H9 (cell line): Measurements from ENCODE around the gene REV1. TPM values are rescaled to one million over a fixed set of nuclear protein-coding genes. Genes with fewer than 3 reads are reported as not detected.

Source experiments
- DNase-seq: peaks from one replicate; pipeline ENCODE4 v3.0.0-alpha.2; 2017
- H2AFZ ChIP-seq: one replicate; pipeline ENCODE4 v1.6.1; 2013; ENCODE audit warnings: mild to moderate bottlenecking, low read length, control low read depth, moderate library complexity
- H2AK5ac ChIP-seq: 2 replicates; pipeline ENCODE4 v1.6.1; 2013; ENCODE audit warnings: low read length, control low read depth, mixed read lengths; ENCODE audit not compliant: insufficient read length
- H2BK120ac ChIP-seq: one replicate; pipeline ENCODE4 v1.6.1; 2013; ENCODE audit warnings: low read depth, mild to moderate bottlenecking, low read length, control low read depth, inconsistent platforms; ENCODE audit not compliant: poor library complexity, severe bottlenecking
- H2BK12ac ChIP-seq: 2 replicates; pipeline ENCODE4 v1.6.1; 2013; ENCODE audit warnings: low read length, control low read depth, mixed read lengths, low read depth; ENCODE audit not compliant: insufficient read length
- H2BK15ac ChIP-seq: 2 replicates; pipeline ENCODE4 v1.6.1; 2013; ENCODE audit warnings: low read depth, low read length, control low read depth
- H2BK20ac ChIP-seq: one replicate; pipeline ENCODE4 v1.6.1; 2013; ENCODE audit warnings: low read depth, mild to moderate bottlenecking, low read length, control low read depth, inconsistent platforms; ENCODE audit not compliant: poor library complexity, severe bottlenecking
- H2BK5ac ChIP-seq: 2 replicates; pipeline ENCODE4 v1.6.1; 2013; ENCODE audit warnings: low read length, control low read depth, mixed read lengths; ENCODE audit not compliant: insufficient read length
- H3K14ac ChIP-seq: 2 replicates; pipeline ENCODE4 v1.6.1; 2013; ENCODE audit warnings: low read length, control low read depth; ENCODE audit not compliant: insufficient read depth
- H3K18ac ChIP-seq: 2 replicates; pipeline ENCODE4 v1.6.1; 2013; ENCODE audit warnings: low read depth, mild to moderate bottlenecking, mixed read lengths, low read length, control low read depth; ENCODE audit not compliant: insufficient read length
- H3K23ac ChIP-seq: 2 replicates; pipeline ENCODE4 v1.6.1; 2013; ENCODE audit warnings: low read length, control low read depth, mixed read lengths, low read depth; ENCODE audit not compliant: insufficient read length
- H3K23me2 ChIP-seq: 2 replicates; pipeline ENCODE4 v1.6.1; 2013; ENCODE audit warnings: low read depth, mild to moderate bottlenecking, mixed read lengths, low read length, control low read depth; ENCODE audit not compliant: insufficient read length, poor library complexity, severe bottlenecking
- H3K27ac ChIP-seq: 2 replicates; pipeline ENCODE4 v1.5.1; 2013; ENCODE audit warnings: low read length, control low read depth, mixed read lengths, low read depth; ENCODE audit not compliant: insufficient read length
- H3K27me3 ChIP-seq: 2 replicates; pipeline ENCODE4 v1.6.1; 2013; ENCODE audit warnings: low read length, control low read depth, inconsistent platforms; ENCODE audit not compliant: insufficient read depth
- H3K4ac ChIP-seq: 2 replicates; pipeline ENCODE4 v1.6.1; 2013; ENCODE audit warnings: low read depth, mild to moderate bottlenecking, control low read depth, inconsistent platforms, low read length, moderate library complexity
- H3K4me1 ChIP-seq: 2 replicates; pipeline ENCODE4 v1.6.1; 2013; ENCODE audit warnings: low read length, control low read depth, inconsistent platforms; ENCODE audit not compliant: insufficient read depth
- H3K4me2 ChIP-seq: 2 replicates; pipeline ENCODE4 v1.6.1; 2013; ENCODE audit warnings: low read length, control low read depth, mixed read lengths; ENCODE audit not compliant: insufficient read length, insufficient read depth
- H3K56ac ChIP-seq: 2 replicates; pipeline ENCODE4 v1.6.1; 2013; ENCODE audit warnings: low read depth, mild to moderate bottlenecking, mixed read lengths, low read length, control low read depth; ENCODE audit not compliant: insufficient read length
- H3K79me1 ChIP-seq: 2 replicates; pipeline ENCODE4 v1.6.1; 2013; ENCODE audit warnings: low read depth, mild to moderate bottlenecking, moderate library complexity, low read length, control low read depth, inconsistent platforms; ENCODE audit not compliant: insufficient read depth, poor library complexity, severe bottlenecking
- H3K79me2 ChIP-seq: 2 replicates; pipeline ENCODE4 v1.6.1; 2013; ENCODE audit warnings: low read length, control low read depth, inconsistent platforms; ENCODE audit not compliant: insufficient read depth
- H3K9ac ChIP-seq: 2 replicates; pipeline ENCODE4 v1.6.1; 2013; ENCODE audit warnings: low read length, control low read depth, mixed read lengths; ENCODE audit not compliant: insufficient read length; ENCODE audit errors: extremely low read depth
- H3K9me3 ChIP-seq: one replicate; pipeline ENCODE4 v1.6.1; 2013; ENCODE audit warnings: low read depth, low read length, inconsistent platforms; ENCODE audit not compliant: control insufficient read depth
- H3T11ph ChIP-seq: one replicate; pipeline ENCODE4 v1.6.1; 2013; ENCODE audit warnings: mild to moderate bottlenecking, low read length, control low read depth, inconsistent platforms
- H4K20me1 ChIP-seq: one replicate; pipeline ENCODE4 v1.6.1; 2013; ENCODE audit not compliant: control insufficient read depth, insufficient read length, insufficient read depth
- H4K5ac ChIP-seq: 2 replicates; pipeline ENCODE4 v1.6.1; 2013; ENCODE audit warnings: low read depth, mild to moderate bottlenecking, mixed read lengths, low read length, control low read depth; ENCODE audit not compliant: insufficient read length
- H4K8ac ChIP-seq: replicated peaks from 2 replicates; pipeline ENCODE4 v1.6.1; 2013; ENCODE audit warnings: low read length, control low read depth, mixed read lengths, low read depth; ENCODE audit not compliant: insufficient read length
- H4K91ac ChIP-seq: 2 replicates; pipeline ENCODE4 v1.6.1; 2013; ENCODE audit warnings: low read depth, mild to moderate bottlenecking, moderate library complexity, mixed read lengths, low read length, control low read depth; ENCODE audit not compliant: insufficient read length
- H3K27ac Mint-ChIP-seq, 3 experiments: 2 replicates in 2 of 3; 3 replicates in 1 of 3; pipeline ENCODE4 v1.8.0; 2020 to 2021; ENCODE audit warnings: mixed read lengths in 3 of 3, mild to moderate bottlenecking in 1 of 3, moderate library complexity in 1 of 3
- H3K27me3 Mint-ChIP-seq: 2 replicates; pipeline ENCODE4 v1.8.0; 2021; ENCODE audit warnings: low read depth, mild to moderate bottlenecking, moderate library complexity, mixed read lengths
- H3K36me3 Mint-ChIP-seq, 3 experiments: 2 replicates in 2 of 3; 3 replicates in 1 of 3; pipeline ENCODE4 v1.8.0; 2020 to 2021; ENCODE audit warnings: low read depth in 3 of 3, mixed read lengths in 3 of 3; ENCODE audit not compliant: insufficient read depth in 1 of 3
- H3K4me1 Mint-ChIP-seq, 2 experiments: 2 replicates each; pipeline ENCODE4 v1.8.0; 2020; ENCODE audit warnings: mixed read lengths in 2 of 2
- H3K4me3 Mint-ChIP-seq, 2 experiments: 2 replicates in 1 of 2; 3 replicates in 1 of 2; pipeline ENCODE4 v1.8.0; 2020 to 2021; ENCODE audit warnings: mild to moderate bottlenecking in 2 of 2, mixed read lengths in 2 of 2, moderate library complexity in 1 of 2
- H3K9me3 Mint-ChIP-seq, 2 experiments: 2 replicates in 1 of 2; 3 replicates in 1 of 2; pipeline ENCODE4 v1.8.0; 2020; ENCODE audit warnings: mild to moderate bottlenecking in 2 of 2, mixed read lengths in 2 of 2, moderate library complexity in 1 of 2
- WGBS: extraction: QIAGEN DNeasy Blood & Tissue Kit; methylation state at CpG from one replicate; pipeline ENCODE4 v1.1.7; 2013; ENCODE audit warnings: missing lambda C conversion rate, low lambda C conversion rate, mixed read lengths; ENCODE audit not compliant: insufficient read length; ENCODE audit errors: extremely low coverage; 5-methylcytosine and 5-hydroxymethylcytosine counted together
- total RNA-seq: library from RNA; stranded (reverse); gene quantifications from 2 replicates; pipeline ENCODE4 v1.2.1, GENCODE V29; 2021
- TF ChIP-seq, protein P1 (sequence below): fragments of 200-600 bp; sonication (generic); conservative IDR thresholded peaks from 3 replicates; pipeline ENCODE4 v1.8.0; 2021; ENCODE audit warnings: antibody characterized with exemption, mild to moderate bottlenecking

The REV1 gene
- total RNA-seq, 1 experiment from 2014 or later: 41.6 TPM

DNA sequence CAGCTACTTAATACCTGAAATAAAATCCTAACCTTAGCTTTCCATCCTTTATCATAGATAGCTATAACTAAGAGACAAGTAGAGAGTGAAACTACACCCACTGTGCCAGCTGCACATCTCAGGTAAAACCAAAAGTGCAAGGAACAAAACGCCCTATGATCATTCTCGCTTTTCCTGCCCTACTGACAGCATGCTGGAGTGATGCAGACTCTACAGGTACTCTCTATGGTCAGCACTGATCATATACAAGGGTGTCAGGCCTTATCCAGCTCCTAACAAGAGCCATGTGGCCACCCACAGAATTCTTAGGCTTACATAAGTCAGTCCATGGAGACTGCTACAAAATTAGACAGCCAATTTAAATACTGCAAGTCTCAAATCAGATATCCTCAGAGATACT lies 45.6 kb downstream of the REV1 start:
- H3K27ac Mint-ChIP-seq: peak overlapping the region in 2 of 3 experiments; percentile 41 to 74; a peak in 1 of 7 replicates
- H3K9ac ChIP-seq: no peak overlapping the region
- H3K23ac ChIP-seq: no peak overlapping the region
- no CpG with 5 or more reads among the region's 2 CpGs for WGBS
- no peak overlapping the region for H3K4me2 ChIP-seq
- no peak overlapping the region for H3T11ph ChIP-seq
- no peak overlapping the region for H3K27ac ChIP-seq
- no peak overlapping the region for H2AFZ ChIP-seq
- H4K8ac ChIP-seq: no peak overlapping the region
- H3K9me3 Mint-ChIP-seq: no peaks in the 10 kb centered on the region
- no peaks in the 10 kb centered on the region for H3K79me1 ChIP-seq
- no peak overlapping the region for H3K18ac ChIP-seq
- no peak overlapping the region for H2AK5ac ChIP-seq
- no peak overlapping the region for H3K14ac ChIP-seq
- H4K5ac ChIP-seq: no peak overlapping the region
- TF ChIP-seq, protein P1, sequence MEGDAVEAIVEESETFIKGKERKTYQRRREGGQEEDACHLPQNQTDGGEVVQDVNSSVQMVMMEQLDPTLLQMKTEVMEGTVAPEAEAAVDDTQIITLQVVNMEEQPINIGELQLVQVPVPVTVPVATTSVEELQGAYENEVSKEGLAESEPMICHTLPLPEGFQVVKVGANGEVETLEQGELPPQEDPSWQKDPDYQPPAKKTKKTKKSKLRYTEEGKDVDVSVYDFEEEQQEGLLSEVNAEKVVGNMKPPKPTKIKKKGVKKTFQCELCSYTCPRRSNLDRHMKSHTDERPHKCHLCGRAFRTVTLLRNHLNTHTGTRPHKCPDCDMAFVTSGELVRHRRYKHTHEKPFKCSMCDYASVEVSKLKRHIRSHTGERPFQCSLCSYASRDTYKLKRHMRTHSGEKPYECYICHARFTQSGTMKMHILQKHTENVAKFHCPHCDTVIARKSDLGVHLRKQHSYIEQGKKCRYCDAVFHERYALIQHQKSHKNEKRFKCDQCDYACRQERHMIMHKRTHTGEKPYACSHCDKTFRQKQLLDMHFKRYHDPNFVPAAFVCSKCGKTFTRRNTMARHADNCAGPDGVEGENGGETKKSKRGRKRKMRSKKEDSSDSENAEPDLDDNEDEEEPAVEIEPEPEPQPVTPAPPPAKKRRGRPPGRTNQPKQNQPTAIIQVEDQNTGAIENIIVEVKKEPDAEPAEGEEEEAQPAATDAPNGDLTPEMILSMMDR: no peak
- H2BK5ac ChIP-seq: no peak overlapping the region
- H4K91ac ChIP-seq: no peak overlapping the region
- H3K4me3 Mint-ChIP-seq: no peak overlapping the region
- H2BK120ac ChIP-seq: no peak overlapping the region
- no peak overlapping the region for H2BK12ac ChIP-seq
- no peaks in the 10 kb centered on the region for H4K20me1 ChIP-seq
- H3K56ac ChIP-seq: no peak overlapping the region
- H3K79me2 ChIP-seq: no peaks in the 10 kb centered on the region; the same call in 1 of the 2 replicates
- H3K27me3 ChIP-seq: no peaks in the 10 kb centered on the region
- H2BK20ac ChIP-seq: no peak overlapping the region
- no peak for DNase-seq
- H3K9me3 ChIP-seq: no peaks in the 10 kb centered on the region
- no peaks in the 10 kb centered on the region for H3K27me3 Mint-ChIP-seq
- no peak overlapping the region for H3K4ac ChIP-seq
- no peaks in the 10 kb centered on the region for H3K23me2 ChIP-seq
- peaks cover 6% of the 10 kb centered on the region; the same call in 1 of the 2 replicates for H3K4me1 ChIP-seq
- H2BK15ac ChIP-seq: no peak overlapping the region
- peaks cover 4 to 23% (median 23%) of the 10 kb centered on the region in 3 experiments; a peak in 6 of 7 replicates for H3K36me3 Mint-ChIP-seq
- H3K4me1 Mint-ChIP-seq: peaks cover 14 to 17% of the 10 kb centered on the region in 2 experiments
